Measurements from ENCODE around the gene MYH9. TPM values are rescaled to one million over a fixed set of nuclear protein-coding genes. Genes with fewer than 3 reads are reported as not detected.
A peak's percentile ranks its signal among the peaks of the same experiment; 100 is the strongest.

MYH9 gene
- total RNA-seq, 4 donors from 2014 or later: 241 to 387 (median 358) TPM

- intact Hi-C loops (cut with DNase I): no loop called here
- peaks cover 99 to 100% (median 100%) of the 10 kb centered on the region in 4 donors for H3K4me1 ChIP-seq
- H3K9me3 ChIP-seq: no peaks in the 10 kb centered on the region
- H3K27ac ChIP-seq (replicated peaks in 1 of 4): peak overlapping the region; percentile 95 to 100 (median 98)
- TF ChIP-seq CTCF (IDR thresholded peaks at IDR 0.05) (no peak), POLR2AphosphoS5 (IDR thresholded peaks at IDR 0.05) (peak; percentile 45 to 71), EP300 (IDR thresholded peaks at IDR 0.05) (no peak)
- peak overlapping the region in 3 of 4 donors; percentile 5 to 7 (median 5) for H3K4me3 ChIP-seq
- WGBS: 54% methylated on average over 25 of the region's 25 CpGs
- no peak for DNase-seq (ENCODE audit: extremely low spot score)
- no peaks in the 10 kb centered on the region for H3K36me3 ChIP-seq
- H3K27me3 ChIP-seq: no peaks in the 10 kb centered on the region
Measured at GRCh38 chr22:36356708-36357624, 30.8 kb downstream of the MYH9 start.

- intact Hi-C loops (cut with DNase I): no loop called here
- Histone ChIP-seq H3K9me3 (no peaks in the 10 kb centered on the region), H3K36me3 (no peaks in the 10 kb centered on the region), H3K27ac (replicated peaks in 1 of 4) (peak overlapping the region; percentile 95 to 100 (median 98)), H3K4me3 (peak overlapping the region in 3 of 4 donors; percentile 14 to 33 (median 28)), H3K4me1 (peaks cover 99 to 100% (median 100%) of the 10 kb centered on the region in 4 donors), H3K27me3 (no peaks in the 10 kb centered on the region)
- WGBS: 50% methylated on average over 6 of the region's 6 CpGs
- TF ChIP-seq POLR2AphosphoS5 (IDR thresholded peaks at IDR 0.05) (no peak), POLR2A (IDR thresholded peaks at IDR 0.05; ENCODE audit: low read depth) (no peak), EP300 (IDR thresholded peaks at IDR 0.05) (no peak), CTCF (IDR thresholded peaks at IDR 0.05) (no peak)
- no peak for DNase-seq (ENCODE audit: extremely low spot score)
Measured at GRCh38 chr22:36355894-36356293, 31.9 kb downstream of the MYH9 start.

- Histone ChIP-seq H3K27me3 (no peaks in the 10 kb centered on the region), H3K9me3 (no peaks in the 10 kb centered on the region), H3K36me3 (no peaks in the 10 kb centered on the region), H3K27ac (replicated peaks in 1 of 4) (peak overlapping the region; percentile 95 to 100 (median 98)), H3K4me1 (peaks cover 99 to 100% (median 100%) of the 10 kb centered on the region in 4 donors), H3K4me3 (peak overlapping the region; percentile 14 to 34 (median 30))
- intact Hi-C loops (cut with DNase I): no loop called here
- WGBS: 12% methylated on average over 5 of the region's 6 CpGs
- TF ChIP-seq POLR2AphosphoS5 (IDR thresholded peaks at IDR 0.05) (peak; percentile 38 to 73), EP300 (IDR thresholded peaks at IDR 0.05) (no peak)
- no peak for DNase-seq (ENCODE audit: extremely low spot score)
Measured at GRCh38 chr22:36355362-36355761, 32.4 kb downstream of the MYH9 start.

GRCh38 chr22:36352803-36353507 lies 34.8 kb downstream of the MYH9 start:
- no peaks in the 10 kb centered on the region for H3K9me3 ChIP-seq
- no peaks in the 10 kb centered on the region for H3K27me3 ChIP-seq
- DNase-seq (ENCODE audit: extremely low spot score): no peak
- no peak for TF ChIP-seq CTCF (IDR thresholded peaks at IDR 0.05)
- peak in 1 of 2 donors; percentile 55 for TF ChIP-seq POLR2AphosphoS5 (IDR thresholded peaks at IDR 0.05)
- H3K36me3 ChIP-seq: peaks cover 0 to 12% (median 4%) of the 10 kb centered on the region in 4 donors
- peaks cover 99 to 100% (median 99%) of the 10 kb centered on the region in 4 donors for H3K4me1 ChIP-seq
- intact Hi-C loops (cut with DNase I): no loop called here
- 40% methylated on average over 15 of the region's 16 CpGs for WGBS
- H3K27ac ChIP-seq (replicated peaks in 1 of 4): peak overlapping the region; percentile 95 to 100 (median 98)
- peak overlapping the region in 3 of 4 donors; percentile 9 to 33 (median 12) for H3K4me3 ChIP-seq

Measured in esophagus muscularis mucosa (tissue), 4 donors.